Bronchial epithelial cell (primary cell): Measurements from ENCODE around the gene LDB2. TPM values are rescaled to one million over a fixed set of nuclear protein-coding genes. Genes with fewer than 3 reads are reported as not detected.

ENCODE experiments used
- DNase-seq: peaks from one replicate; pipeline ENCODE4 v3.0.0-alpha.2; 2010; ENCODE audit warnings: low read depth
- FAIRE-seq: peaks from 2 replicates; lab custom pipeline; 2011; peaks lifted over from hg19 to GRCh38; lab: Jason Lieb, UNC
- H3K27me3 ChIP-seq: 2 replicates; pipeline ENCODE4 v1.5.1; 2011; ENCODE audit warnings: low read length; ENCODE audit not compliant: control insufficient read depth, insufficient read depth
- H3K36me3 ChIP-seq: 2 replicates; pipeline ENCODE4 v1.5.1; 2011; ENCODE audit warnings: low read length; ENCODE audit not compliant: control insufficient read depth, insufficient read depth
- H3K4me3 ChIP-seq: 2 replicates; pipeline ENCODE4 v1.5.1; 2011; ENCODE audit warnings: mild to moderate bottlenecking, low read depth, low read length, control low read depth
- CTCF ChIP-seq: IDR thresholded peaks from 2 replicates; pipeline ENCODE4 v1.5.1; 2011; ENCODE audit warnings: mild to moderate bottlenecking, moderate library complexity, low read length, control low read depth, inconsistent platforms; ENCODE audit not compliant: insufficient read depth, severe bottlenecking
- total RNA-seq: library from RNA; depleted of rRNA; stranded (reverse); fragments of >200 nt; gene quantifications from 2 replicates; pipeline ENCODE4 v1.2.1, GENCODE V29; 2014

Gene LDB2
- total RNA-seq, 1 donor from 2014 or later, result not detected

- Histone ChIP-seq H3K4me3 (no peak overlapping the region), H3K36me3 (no peaks in the 10 kb centered on the region), H3K27me3 (no peaks in the 10 kb centered on the region)
- FAIRE-seq (no peak), DNase-seq (no peak)
- TF ChIP-seq CTCF, result no peak
Observed at GRCh38 chr4:16659079-16659478, 239.4 kb downstream of the LDB2 start.

GRCh38 chr4:16658183-16658582 is 240.3 kb downstream of the LDB2 start:
- DNase-seq, result no peak
- no peak for FAIRE-seq
- no peak for TF ChIP-seq CTCF
- no peaks in the 10 kb centered on the region for H3K36me3 ChIP-seq
- H3K4me3 ChIP-seq, result no peak overlapping the region
- H3K27me3 ChIP-seq, result no peaks in the 10 kb centered on the region

GRCh38 chr4:16655111-16655510 is 243.3 kb downstream of the LDB2 start:
- H3K27me3 ChIP-seq, result no peaks in the 10 kb centered on the region

GRCh38 chr4:16652732-16653305 is 245.6 kb downstream of the LDB2 start:
- no peak for TF ChIP-seq CTCF
- no peaks in the 10 kb centered on the region for H3K27me3 ChIP-seq
- H3K36me3 ChIP-seq, result no peaks in the 10 kb centered on the region
- FAIRE-seq, result no peak
- H3K4me3 ChIP-seq, result no peak overlapping the region
- no peak for DNase-seq

More at GRCh38 chr4:16655111-16655510, 243.3 kb downstream of the LDB2 start:
- Histone ChIP-seq H3K4me3 (no peak overlapping the region), H3K36me3 (no peaks in the 10 kb centered on the region)
- no peak for DNase-seq
- no peak for FAIRE-seq
- no peak for TF ChIP-seq CTCF

- no peaks in the 10 kb centered on the region for H3K36me3 ChIP-seq
- TF ChIP-seq CTCF, result no peak
- FAIRE-seq (no peak), DNase-seq (no peak)
- H3K27me3 ChIP-seq, result no peaks in the 10 kb centered on the region
- H3K4me3 ChIP-seq, result no peak overlapping the region
Observed at GRCh38 chr4:16646459-16646858, 252.0 kb downstream of the LDB2 start.

- no peaks in the 10 kb centered on the region for H3K36me3 ChIP-seq
- no peak for FAIRE-seq
- no peaks in the 10 kb centered on the region for H3K27me3 ChIP-seq
Observed at GRCh38 chr4:16643893-16644292, 254.6 kb downstream of the LDB2 start.

More at GRCh38 chr4:16643893-16644292, 254.6 kb downstream of the LDB2 start:
- DNase-seq, result no peak
- TF ChIP-seq CTCF, result no peak
- no peak overlapping the region for H3K4me3 ChIP-seq
